Neural progenitor cell (in vitro differentiated cells): Measurements from ENCODE around the gene RALB.

Source experiments
- CTCF ChIP-seq: fragments of 200-600 bp; sonication (generic); IDR thresholded peaks from 2 replicates; pipeline ENCODE4 v1.5.1; 2017; ENCODE audit warnings: antibody characterized with exemption, mild to moderate bottlenecking
- EZH2 ChIP-seq: fragments of 200-600 bp; sonication (generic); IDR thresholded peaks from 2 replicates; pipeline ENCODE4 v1.6.1; 2017; ENCODE audit warnings: antibody characterized with exemption, mild to moderate bottlenecking, moderate library complexity

- TF ChIP-seq CTCF, result no peak
- TF ChIP-seq EZH2, result no peak
Measured at GRCh38 chr2:120288016-120288373, 35.3 kb downstream of the RALB start.
